ENCODE measurements around the gene PPME1.

Gene PPME1

DNA sequence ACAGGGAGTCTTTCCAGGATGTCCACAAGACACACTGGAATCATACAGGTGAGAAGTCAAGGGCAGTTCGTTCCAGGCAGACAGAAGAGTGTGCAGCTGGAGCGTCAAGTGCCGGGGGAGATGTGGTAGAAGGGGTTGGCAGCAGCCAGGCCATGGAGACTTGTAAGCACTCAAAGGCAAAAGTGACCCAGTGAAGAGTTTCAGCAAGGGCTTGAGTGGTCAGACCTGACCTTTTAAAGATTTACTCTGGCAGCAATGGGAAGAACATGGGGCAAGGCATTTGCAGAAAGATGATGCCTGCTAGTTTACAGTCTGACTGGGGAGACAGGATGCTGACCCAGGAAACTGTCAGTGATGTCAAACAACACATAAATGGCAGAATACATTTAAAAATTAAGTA, 111.3 kb downstream of the PPME1 start:
- Histone ChIP-seq H3K27ac (ENCODE audit: low read depth, low read length) (no peak overlapping the region), H3K9me2 (replicated peaks; ENCODE audit: control insufficient read depth, low read length) (no peaks in the 10 kb centered on the region), H3K4me1 (ENCODE audit: control insufficient read depth, low read length) (no peaks in the 10 kb centered on the region), H3K4me2 (ENCODE audit: low read length) (no peak overlapping the region), H3F3A (ENCODE audit: control insufficient read depth, insufficient read depth) (no peaks in the 10 kb centered on the region), H3K4me3 (ENCODE audit: low read length) (no peak overlapping the region), H3K9me3 (ENCODE audit: control insufficient read depth, insufficient read depth, low read length) (no peaks in the 10 kb centered on the region), H3K79me2 (ENCODE audit: control insufficient read depth, low read length) (no peaks in the 10 kb centered on the region), H3K36me3 (ENCODE audit: control insufficient read depth, low read length) (no peaks in the 10 kb centered on the region), H4K20me1 (ENCODE audit: control insufficient read depth, insufficient read depth, low read depth, low read length) (no peaks in the 10 kb centered on the region), H3K27me3 (ENCODE audit: control insufficient read depth, low read length) (peaks cover 17% of the 10 kb centered on the region)
- no peak for TF ChIP-seq EZH2phosphoT487 (IDR thresholded peaks at IDR 0.05; ENCODE audit: borderline replicate concordance, low read length)
- TF ChIP-seq, protein P1, sequence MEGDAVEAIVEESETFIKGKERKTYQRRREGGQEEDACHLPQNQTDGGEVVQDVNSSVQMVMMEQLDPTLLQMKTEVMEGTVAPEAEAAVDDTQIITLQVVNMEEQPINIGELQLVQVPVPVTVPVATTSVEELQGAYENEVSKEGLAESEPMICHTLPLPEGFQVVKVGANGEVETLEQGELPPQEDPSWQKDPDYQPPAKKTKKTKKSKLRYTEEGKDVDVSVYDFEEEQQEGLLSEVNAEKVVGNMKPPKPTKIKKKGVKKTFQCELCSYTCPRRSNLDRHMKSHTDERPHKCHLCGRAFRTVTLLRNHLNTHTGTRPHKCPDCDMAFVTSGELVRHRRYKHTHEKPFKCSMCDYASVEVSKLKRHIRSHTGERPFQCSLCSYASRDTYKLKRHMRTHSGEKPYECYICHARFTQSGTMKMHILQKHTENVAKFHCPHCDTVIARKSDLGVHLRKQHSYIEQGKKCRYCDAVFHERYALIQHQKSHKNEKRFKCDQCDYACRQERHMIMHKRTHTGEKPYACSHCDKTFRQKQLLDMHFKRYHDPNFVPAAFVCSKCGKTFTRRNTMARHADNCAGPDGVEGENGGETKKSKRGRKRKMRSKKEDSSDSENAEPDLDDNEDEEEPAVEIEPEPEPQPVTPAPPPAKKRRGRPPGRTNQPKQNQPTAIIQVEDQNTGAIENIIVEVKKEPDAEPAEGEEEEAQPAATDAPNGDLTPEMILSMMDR (IDR thresholded peaks at IDR 0.05; ENCODE audit: low read depth, low read length, poor library complexity, severe bottlenecking): no peak

DNA sequence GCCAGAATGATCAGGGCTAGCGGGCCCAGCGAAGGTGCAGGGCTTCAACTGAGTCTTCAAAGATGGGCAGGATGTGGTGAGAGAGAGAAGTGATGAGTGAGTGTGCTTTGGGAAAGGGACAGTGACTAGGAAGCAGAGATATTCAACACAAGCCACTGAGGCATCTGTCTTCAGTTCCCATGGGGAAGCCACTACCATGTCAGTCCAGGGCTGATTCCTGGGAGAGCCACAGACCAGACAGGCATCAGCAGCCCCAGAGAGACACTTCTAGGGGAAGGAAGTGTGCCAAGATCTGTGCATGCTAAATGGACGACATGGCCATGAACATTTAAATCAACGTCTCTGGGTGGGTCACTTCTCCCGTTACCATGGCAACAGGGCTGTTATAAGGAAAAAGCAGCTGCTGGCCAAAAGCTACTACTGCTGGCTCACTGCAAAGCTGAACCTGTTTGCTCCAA, 111.9 kb downstream of the PPME1 start:
- Histone ChIP-seq H3K9me2 (replicated peaks; ENCODE audit: control insufficient read depth, low read length) (no peaks in the 10 kb centered on the region), H4K20me1 (ENCODE audit: control insufficient read depth, insufficient read depth, low read depth, low read length) (no peaks in the 10 kb centered on the region), H3K27me3 (ENCODE audit: control insufficient read depth, low read length) (peaks cover 17% of the 10 kb centered on the region), H3K27ac (ENCODE audit: low read depth, low read length) (no peak overlapping the region), H3K9me3 (ENCODE audit: control insufficient read depth, insufficient read depth, low read length) (no peaks in the 10 kb centered on the region), H3K79me2 (ENCODE audit: control insufficient read depth, low read length) (no peaks in the 10 kb centered on the region), H3K4me2 (ENCODE audit: low read length) (no peak overlapping the region), H3F3A (ENCODE audit: control insufficient read depth, insufficient read depth) (no peaks in the 10 kb centered on the region), H3K4me3 (ENCODE audit: low read length) (no peak overlapping the region), H3K4me1 (ENCODE audit: control insufficient read depth, low read length) (no peaks in the 10 kb centered on the region), H3K36me3 (ENCODE audit: control insufficient read depth, low read length) (no peaks in the 10 kb centered on the region)
- TF ChIP-seq, protein P1 (IDR thresholded peaks at IDR 0.05; ENCODE audit: low read depth, low read length, poor library complexity, severe bottlenecking): no peak

DNA sequence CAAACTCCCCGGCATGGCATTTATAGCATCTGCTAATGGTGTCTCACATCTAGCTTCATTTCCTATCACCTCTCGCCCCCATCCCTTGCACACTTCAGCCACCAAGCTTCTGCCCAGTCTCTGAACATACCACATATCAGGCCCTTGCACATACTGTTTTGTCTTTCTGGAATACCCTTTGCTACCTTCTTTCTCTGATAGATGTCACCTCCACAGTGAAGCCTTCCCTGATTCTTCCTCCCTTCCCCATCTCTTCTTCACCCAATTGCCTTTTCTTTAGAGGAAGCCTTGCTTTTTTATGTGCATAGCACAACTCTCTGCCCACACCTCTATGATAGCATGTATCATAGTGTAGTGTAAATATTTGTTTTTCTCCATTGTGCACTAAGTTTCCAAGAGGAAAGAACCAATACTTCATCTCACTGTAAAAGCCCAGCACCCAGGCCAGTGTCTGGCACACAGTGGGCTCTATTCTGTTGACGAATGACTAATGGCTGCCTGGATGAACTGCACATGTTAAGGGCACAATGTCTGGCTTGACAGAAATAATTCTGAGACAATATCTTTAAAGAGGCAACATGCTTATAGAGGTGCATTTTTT, 112.6 kb downstream of the PPME1 start:
- H3K36me3 ChIP-seq (ENCODE audit: control insufficient read depth, low read length): no peaks in the 10 kb centered on the region
- TF ChIP-seq, protein P1 (IDR thresholded peaks at IDR 0.05; ENCODE audit: low read depth, low read length, poor library complexity, severe bottlenecking): no peak
- TF ChIP-seq EZH2phosphoT487 (IDR thresholded peaks at IDR 0.05; ENCODE audit: borderline replicate concordance, low read length): no peak
- H3K79me2 ChIP-seq (ENCODE audit: control insufficient read depth, low read length): no peaks in the 10 kb centered on the region
- H3F3A ChIP-seq (ENCODE audit: control insufficient read depth, insufficient read depth): no peaks in the 10 kb centered on the region
- H3K4me3 ChIP-seq (ENCODE audit: low read length): no peak overlapping the region
- no peaks in the 10 kb centered on the region for H3K9me2 ChIP-seq (replicated peaks; ENCODE audit: control insufficient read depth, low read length)
- H4K20me1 ChIP-seq (ENCODE audit: control insufficient read depth, insufficient read depth, low read depth, low read length): no peaks in the 10 kb centered on the region
- no peaks in the 10 kb centered on the region for H3K9me3 ChIP-seq (ENCODE audit: control insufficient read depth, insufficient read depth, low read length)
- H3K4me1 ChIP-seq (ENCODE audit: control insufficient read depth, low read length): no peaks in the 10 kb centered on the region
- no peak overlapping the region for H3K27ac ChIP-seq (ENCODE audit: low read depth, low read length)
- no peak overlapping the region for H3K4me2 ChIP-seq (ENCODE audit: low read length)
- H3K27me3 ChIP-seq (ENCODE audit: control insufficient read depth, low read length): peaks cover 13% of the 10 kb centered on the region
